Retinal pigment epithelial cell (primary cell): Measurements from ENCODE around the gene CSF3R.
"Not testable (repeated sequence)": the region's sequence is repeated elsewhere in the genome, so short reads cannot be mapped to it uniquely, and the experiment has no call there.

Experiments
- DNase-seq: peaks from one replicate; pipeline ENCODE4 v3.0.0-alpha.2; 2010; ENCODE audit warnings: low read depth
- H3K4me3 ChIP-seq: 2 replicates; pipeline ENCODE4 v1.5.1; 2011; ENCODE audit warnings: mild to moderate bottlenecking, low read length, control low read depth, moderate library complexity
- CTCF ChIP-seq: conservative IDR thresholded peaks from 2 replicates; pipeline ENCODE4 v1.5.1; 2011; ENCODE audit warnings: low read depth, low read length, control low read depth, inconsistent platforms

The CSF3R gene

GRCh38 chr1:36511804-36512798 lies 29.4 kb upstream of the CSF3R start:
- no peak overlapping the region for H3K4me3 ChIP-seq
- TF ChIP-seq CTCF: no peak
- no peak for DNase-seq

GRCh38 chr1:36511220-36511619 lies 28.5 kb upstream of the CSF3R start:
- not testable (repeated sequence) for DNase-seq

GRCh38 chr1:36510418-36510817 lies 27.7 kb upstream of the CSF3R start:
- TF ChIP-seq CTCF: no peak
- no peak for DNase-seq
- H3K4me3 ChIP-seq: no peak overlapping the region

More at GRCh38 chr1:36511220-36511619, 28.5 kb upstream of the CSF3R start:
- not testable (repeated sequence) for H3K4me3 ChIP-seq

- no peak for DNase-seq
- no peak for TF ChIP-seq CTCF
- no peak overlapping the region for H3K4me3 ChIP-seq
These were observed 25.5 kb upstream of the CSF3R start for GRCh38 chr1:36508257-36508656.

- no peak overlapping the region for H3K4me3 ChIP-seq
- TF ChIP-seq CTCF: no peak
- no peak for DNase-seq
These were observed 23.7 kb upstream of the CSF3R start for GRCh38 chr1:36506276-36506920.

GRCh38 chr1:36503733-36504132 lies 21.0 kb upstream of the CSF3R start:
- no peak for DNase-seq
- no peak overlapping the region for H3K4me3 ChIP-seq
- TF ChIP-seq CTCF: no peak

- TF ChIP-seq CTCF: no peak
- no peak overlapping the region for H3K4me3 ChIP-seq
- DNase-seq: no peak
These were observed 20.4 kb upstream of the CSF3R start for GRCh38 chr1:36503159-36503558.
